Right forelimb (tissue), 1 donor: ENCODE results near the gene EIF4H.
"Not testable (repeated sequence)": the region's sequence is repeated elsewhere in the genome, so short reads cannot be mapped to it uniquely, and the experiment has no call there.

Experiments
- DNase-seq: peaks from one replicate; pipeline ENCODE4 v3.0.0-alpha.2; 2018

Gene EIF4H

GRCh38 chr7:74202841-74203556 is 28.8 kb downstream of the EIF4H start:
- no peak for DNase-seq

DNA sequence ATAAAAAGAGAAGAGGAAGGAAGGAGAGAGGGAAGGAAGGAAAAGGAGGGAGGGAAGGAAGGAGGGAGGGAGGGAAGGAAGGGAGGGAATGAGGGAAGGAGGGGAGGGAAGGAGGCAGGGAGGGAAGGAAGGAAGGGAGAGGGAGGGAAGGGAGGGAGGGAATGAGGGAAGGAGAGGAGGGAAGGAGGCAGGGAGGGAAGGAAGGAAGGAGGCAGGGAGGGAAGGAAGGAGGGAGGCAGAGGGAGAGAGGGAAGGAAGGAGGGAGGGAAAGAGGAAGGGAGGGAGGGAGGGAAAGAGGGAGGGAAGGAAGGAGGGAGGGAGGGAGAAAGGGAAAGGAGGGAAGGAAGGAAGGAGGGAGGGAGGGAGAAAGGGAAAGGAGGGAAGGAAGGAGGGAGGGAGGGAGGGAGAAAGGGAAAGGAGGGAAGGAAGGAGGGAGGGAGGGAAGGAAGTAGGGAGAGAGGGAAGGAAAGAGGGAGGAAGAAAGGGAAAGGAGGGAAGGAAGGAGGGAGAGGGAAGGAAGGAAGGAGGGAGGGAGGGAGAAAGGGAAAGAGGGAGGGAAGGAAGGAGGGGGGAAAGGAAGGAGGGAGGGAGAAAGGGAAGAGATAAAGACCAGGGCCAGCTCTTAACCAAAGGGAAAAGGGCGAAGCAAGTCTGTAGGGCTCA is 29.9 kb downstream of the EIF4H start:
- DNase-seq = no peak

- DNase-seq = not testable (repeated sequence)
These were observed 31.9 kb downstream of the EIF4H start for GRCh38 chr7:74206052-74206451.

- DNase-seq = peak; percentile 90
These were observed 32.5 kb downstream of the EIF4H start for GRCh38 chr7:74206589-74207120.

DNA sequence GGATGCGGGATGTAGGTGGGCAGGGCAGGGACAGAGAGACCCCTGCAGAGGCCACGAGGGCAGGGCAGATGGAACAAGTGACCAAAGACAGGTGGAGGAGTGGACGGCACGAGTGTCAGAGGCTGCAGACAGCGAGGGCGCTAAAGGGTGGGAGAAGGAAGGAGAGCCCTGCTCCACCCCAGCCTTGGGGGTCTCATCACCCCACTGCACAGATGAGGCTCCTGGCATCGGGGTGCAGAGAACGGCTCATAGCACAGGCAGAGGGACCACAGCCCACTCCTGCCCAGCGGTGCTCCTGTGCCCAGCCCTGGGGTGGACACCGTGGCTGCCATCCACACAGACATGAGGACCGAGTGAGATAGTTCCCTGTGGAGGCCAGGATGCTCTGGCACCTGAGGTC is 33.4 kb downstream of the EIF4H start:
- no peak for DNase-seq

GRCh38 chr7:74208241-74208640 is 34.1 kb downstream of the EIF4H start:
- DNase-seq = not testable (repeated sequence)

GRCh38 chr7:74212661-74213060 is 38.5 kb downstream of the EIF4H start:
- no peak for DNase-seq

DNA sequence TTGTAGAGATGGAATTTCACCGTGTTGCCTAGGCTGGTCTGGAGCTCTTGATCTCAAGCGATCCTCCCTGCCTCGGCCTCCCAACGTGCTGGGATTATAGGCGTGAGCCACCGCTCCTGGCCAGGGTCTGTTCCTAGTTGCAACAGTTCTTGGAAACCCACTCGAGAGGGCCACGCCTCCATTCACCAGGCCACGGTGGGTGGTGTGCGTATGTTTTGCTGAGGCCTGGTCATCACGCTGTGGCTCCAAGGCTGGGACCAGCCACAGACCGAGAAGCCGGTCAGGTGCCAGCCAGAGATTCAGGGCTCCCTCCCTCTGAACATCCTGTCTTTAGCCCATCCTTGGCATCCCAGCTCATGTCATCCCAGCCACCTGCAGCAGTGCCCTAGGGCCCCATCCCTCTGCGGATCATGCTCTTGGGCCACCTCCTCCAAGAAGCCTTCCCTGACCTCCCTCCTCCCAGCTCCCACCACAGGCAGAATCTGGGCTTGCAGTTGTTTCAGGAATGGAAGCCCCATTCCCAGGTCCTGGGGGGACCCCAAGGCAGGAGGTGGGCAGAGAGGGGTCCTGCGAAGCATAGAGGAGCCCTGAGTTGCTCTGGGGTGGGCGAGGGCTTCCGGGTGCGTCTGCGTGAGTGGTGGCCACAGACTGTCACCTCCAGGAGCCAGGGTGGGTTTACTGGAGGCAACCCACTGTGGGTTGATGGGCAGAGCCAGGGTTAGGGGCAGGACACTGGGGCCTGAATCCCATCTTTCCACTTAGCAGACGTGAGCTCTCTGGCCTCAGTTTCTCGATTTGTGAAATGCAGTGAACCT is 40.9 kb downstream of the EIF4H start:
- no peak for DNase-seq

GRCh38 chr7:74215921-74216320 is 41.8 kb downstream of the EIF4H start:
- DNase-seq = no peak

- DNase-seq = no peak
These were observed 42.2 kb downstream of the EIF4H start for GRCh38 chr7:74216361-74216761.

- DNase-seq = no peak
These were observed 43.5 kb downstream of the EIF4H start for GRCh38 chr7:74217455-74218342.

DNA sequence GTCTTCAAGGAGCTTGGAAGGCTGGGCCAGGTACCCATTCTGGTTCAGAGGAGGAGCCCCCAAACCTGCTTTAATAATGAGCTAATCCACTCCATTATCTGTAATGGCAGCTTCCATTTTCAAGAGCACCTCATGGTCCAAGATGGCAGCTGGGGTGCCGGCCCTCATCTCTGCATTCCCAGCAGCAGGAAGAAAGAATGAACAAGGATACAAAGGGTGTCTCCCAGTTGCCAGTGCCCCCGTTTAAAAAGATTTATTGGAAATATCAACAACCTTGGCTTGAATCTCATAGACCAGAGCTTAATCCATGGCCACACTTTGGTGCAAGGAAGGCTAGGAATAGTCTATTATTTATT is 44.2 kb downstream of the EIF4H start:
- DNase-seq = no peak

DNA sequence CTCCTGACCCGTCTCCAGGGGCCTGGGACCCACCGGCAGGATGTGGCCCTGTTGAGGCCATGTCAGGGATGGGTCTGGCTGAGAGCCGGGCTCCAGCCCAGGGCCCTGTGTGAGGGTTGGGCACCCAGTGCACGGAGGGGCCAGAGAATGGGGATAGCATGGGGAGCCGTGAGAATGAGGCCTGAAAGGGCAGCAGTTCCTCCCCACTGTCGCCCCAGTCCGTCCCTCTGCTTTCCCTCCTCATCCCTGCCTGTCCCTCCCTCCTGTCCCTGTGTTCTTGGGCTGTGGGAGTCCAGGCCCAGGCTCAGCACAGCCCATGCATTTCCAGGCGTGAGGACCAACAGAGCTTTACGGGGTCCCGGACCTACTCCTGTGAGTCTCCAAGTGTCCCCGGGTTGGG is 45.3 kb downstream of the EIF4H start:
- DNase-seq = no peak

DNA sequence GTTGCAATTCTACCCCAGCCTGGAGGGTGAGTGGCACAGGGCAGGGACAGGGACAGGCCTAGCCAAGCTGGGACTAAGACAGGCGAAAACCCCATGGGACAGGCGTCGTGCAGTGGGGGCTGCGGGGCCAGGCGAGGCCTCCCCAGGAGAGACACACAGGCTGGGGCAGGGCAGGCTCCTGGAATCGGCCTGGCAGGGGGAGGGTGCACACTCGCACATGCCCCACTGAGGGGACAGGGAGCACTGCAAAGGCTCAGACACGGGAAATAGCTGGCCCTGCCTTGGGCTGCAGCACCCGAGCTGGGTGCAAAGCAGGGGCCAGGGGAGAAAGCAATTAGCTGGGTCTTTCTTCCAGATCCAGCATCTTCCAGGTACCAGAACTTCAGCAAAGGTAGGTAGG is 46.1 kb downstream of the EIF4H start:
- DNase-seq = no peak

- no peak for DNase-seq
These were observed 47.6 kb downstream of the EIF4H start for GRCh38 chr7:74221713-74222112.

DNA sequence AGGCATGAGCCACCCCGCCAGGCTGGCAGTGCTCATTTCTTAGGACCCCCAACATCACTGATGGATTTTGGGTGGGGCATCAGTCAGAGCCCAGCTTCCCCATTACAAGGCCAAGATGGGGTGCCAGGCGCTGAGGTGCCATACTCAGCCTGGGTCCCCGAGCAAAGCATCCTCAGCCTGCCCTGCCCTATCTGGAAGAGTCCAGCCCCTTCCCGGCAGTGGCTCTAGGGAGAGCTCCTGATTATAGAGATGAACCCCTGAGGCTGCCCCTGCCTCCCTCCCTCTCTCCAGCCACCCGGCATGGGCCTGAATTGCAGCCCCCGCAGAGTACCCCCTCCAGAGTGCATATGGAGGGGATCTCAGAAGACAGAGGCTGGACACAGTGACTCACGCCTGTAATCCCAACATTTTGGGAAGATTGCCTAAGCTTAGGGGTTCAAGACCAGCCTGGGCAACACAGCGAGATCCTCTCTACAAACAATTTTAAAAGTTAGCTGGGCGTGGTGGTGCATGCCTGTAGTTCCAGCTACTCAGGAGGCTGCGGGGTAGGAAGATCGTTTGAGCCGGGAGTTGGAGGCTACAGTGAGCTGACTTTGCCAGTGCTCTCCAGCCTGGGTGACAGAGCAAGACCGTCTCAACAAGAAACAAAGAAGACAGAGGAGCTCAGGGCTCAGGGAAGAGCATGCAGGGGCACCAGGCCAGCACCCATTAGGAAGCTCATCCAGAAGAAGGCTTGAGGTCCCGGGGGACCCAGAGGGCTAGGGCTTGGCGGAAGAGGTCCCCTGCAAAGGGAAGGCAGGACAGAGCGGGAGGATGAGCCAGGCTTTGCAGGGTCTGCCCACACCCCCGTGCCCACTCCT is 48.9 kb downstream of the EIF4H start:
- DNase-seq = no peak

DNA sequence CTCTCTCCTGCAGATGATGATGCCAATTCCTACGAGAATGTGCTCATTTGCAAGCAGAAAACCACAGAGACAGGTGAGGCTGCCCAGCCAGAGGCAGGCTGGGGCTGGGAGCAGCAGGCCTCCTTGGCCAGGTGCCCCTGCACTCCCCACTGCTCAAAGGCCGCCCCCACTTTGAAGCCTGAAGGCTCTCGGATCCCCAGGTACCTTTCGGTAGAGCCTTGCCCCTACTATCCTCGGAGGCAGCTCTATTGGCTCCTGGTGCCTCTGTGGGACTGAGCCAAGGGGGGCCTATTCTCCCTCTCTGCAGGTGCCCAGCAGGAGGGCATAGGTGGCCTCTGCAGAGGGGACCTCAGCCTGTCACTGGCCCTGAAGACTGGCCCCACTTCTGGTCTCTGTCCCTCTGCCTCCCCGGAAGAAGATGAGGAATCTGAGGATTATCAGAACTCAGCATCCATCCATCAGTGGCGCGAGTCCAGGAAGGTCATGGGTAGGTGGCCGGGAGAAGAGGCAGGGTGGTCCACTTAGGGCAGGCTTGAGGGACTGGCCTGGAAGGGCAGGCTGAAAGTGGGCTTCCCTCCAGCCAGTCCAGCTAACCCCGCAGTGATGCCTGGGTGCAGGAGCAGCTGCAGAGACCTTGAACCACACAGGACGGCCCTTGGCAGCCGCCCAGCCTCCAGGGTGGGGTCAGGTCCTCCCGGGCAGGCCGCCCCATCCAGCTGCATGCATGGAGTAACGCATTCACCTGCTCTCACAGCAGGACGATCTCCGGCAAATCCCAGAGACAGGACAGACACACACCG is 49.8 kb downstream of the EIF4H start:
- no peak for DNase-seq

- DNase-seq = no peak
These were observed 50.3 kb downstream of the EIF4H start for GRCh38 chr7:74224511-74224832.

DNA sequence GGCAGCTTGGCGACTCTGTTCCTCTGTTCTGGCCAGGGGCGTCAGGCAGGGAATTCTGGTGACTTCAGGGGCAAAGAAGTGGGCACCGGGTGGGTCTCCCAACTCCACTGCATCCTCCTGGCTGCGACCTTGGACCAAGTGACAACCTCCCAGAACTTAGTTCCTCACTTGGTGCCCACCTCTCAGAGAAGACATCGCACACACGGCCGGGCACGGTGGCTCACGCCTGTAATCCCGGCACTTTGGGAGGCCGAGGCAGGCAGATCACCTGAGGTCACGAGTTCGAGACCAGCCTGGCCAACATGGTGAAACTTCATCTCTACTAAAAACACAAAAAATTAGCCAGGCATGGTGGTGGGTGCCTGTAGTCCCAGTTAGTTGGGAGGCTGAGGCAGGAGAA is 50.8 kb downstream of the EIF4H start:
- DNase-seq = not testable (repeated sequence)

DNA sequence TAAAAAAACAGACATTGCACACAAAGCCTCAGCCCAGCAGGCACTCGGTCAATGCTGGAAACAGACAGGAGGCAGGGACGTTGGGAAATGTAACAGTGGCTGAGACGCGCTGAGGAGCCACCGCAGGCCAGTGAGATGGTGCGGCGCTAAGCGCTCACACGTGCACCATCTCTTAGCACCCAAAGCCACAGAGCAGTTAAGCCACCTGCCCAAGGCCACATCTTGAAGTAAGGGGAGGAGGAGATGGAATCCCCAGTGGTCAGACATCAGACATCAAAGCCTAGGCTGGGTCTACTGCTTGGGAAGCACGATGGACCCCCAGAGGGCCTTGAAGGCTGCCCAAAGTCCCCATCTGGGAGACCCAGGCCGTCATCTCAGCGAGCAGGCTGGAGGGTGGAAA is 51.2 kb downstream of the EIF4H start:
- no peak for DNase-seq

GRCh38 chr7:74226633-74227032 is 52.5 kb downstream of the EIF4H start:
- DNase-seq = no peak
